ENCODE measurements around the gene CSRNP2.
"Not testable (repeated sequence)": the region's sequence is repeated elsewhere in the genome, so short reads cannot be mapped to it uniquely, and the experiment has no call there.

The CSRNP2 gene

GRCh38 chr12:51083126-51083833 lies at the start of gene CSRNP2:
Gene CSRNP2 (minus strand): TSS chr12:51083596. CDS start chr12:51076561, 7,035 bp downstream.
- DNase-seq (ENCODE audit: low read depth in 2 of 2) = peak; percentile 93

GRCh38 chr12:51132693-51133092 lies 49.3 kb upstream of the CSRNP2 start:
- no peak for DNase-seq (ENCODE audit: low read depth in 2 of 2)

- no peak for DNase-seq (ENCODE audit: low read depth in 2 of 2)
Measured at GRCh38 chr12:51131745-51132521, 48.5 kb upstream of the CSRNP2 start.

GRCh38 chr12:51128919-51129318 lies 45.5 kb upstream of the CSRNP2 start:
- DNase-seq (ENCODE audit: low read depth in 2 of 2) = no peak

GRCh38 chr12:51127050-51127729 lies 43.8 kb upstream of the CSRNP2 start:
- no peak for DNase-seq (ENCODE audit: low read depth in 2 of 2)

GRCh38 chr12:51126297-51126696 lies 42.9 kb upstream of the CSRNP2 start:
- DNase-seq (ENCODE audit: low read depth in 2 of 2) = no peak

- no peak for DNase-seq (ENCODE audit: low read depth in 2 of 2)
Measured at GRCh38 chr12:51124504-51124903, 41.1 kb upstream of the CSRNP2 start.

- DNase-seq (ENCODE audit: low read depth in 2 of 2) = no peak
Measured at GRCh38 chr12:51122844-51123243, 39.4 kb upstream of the CSRNP2 start.

GRCh38 chr12:51118706-51119105 lies 35.3 kb upstream of the CSRNP2 start:
- DNase-seq (ENCODE audit: low read depth in 2 of 2) = no peak

- DNase-seq (ENCODE audit: low read depth in 2 of 2) = no peak
Measured at GRCh38 chr12:51115533-51115932, 32.1 kb upstream of the CSRNP2 start.

- DNase-seq (ENCODE audit: low read depth in 2 of 2) = no peak
Measured at GRCh38 chr12:51108136-51108535, 24.7 kb upstream of the CSRNP2 start.

- no peak for DNase-seq (ENCODE audit: low read depth in 2 of 2)
Measured at GRCh38 chr12:51103977-51104376, 20.6 kb upstream of the CSRNP2 start.

GRCh38 chr12:51098611-51099010 lies 15.2 kb upstream of the CSRNP2 start:
- no peak for DNase-seq (ENCODE audit: low read depth in 2 of 2)

- no peak for DNase-seq (ENCODE audit: low read depth in 2 of 2)
Measured at GRCh38 chr12:51090705-51091229, 7.4 kb upstream of the CSRNP2 start.

GRCh38 chr12:51087818-51088217 lies 4.4 kb upstream of the CSRNP2 start:
- peak in 1 of 2 donors; percentile 9 for DNase-seq (ENCODE audit: low read depth in 2 of 2)

GRCh38 chr12:51086933-51087332 lies 3.5 kb upstream of the CSRNP2 start:
- no peak for DNase-seq (ENCODE audit: low read depth in 2 of 2)

GRCh38 chr12:51085757-51086156 lies 2.4 kb upstream of the CSRNP2 start:
- DNase-seq (ENCODE audit: low read depth in 2 of 2) = no peak

GRCh38 chr12:51082561-51083125 lies 753 bp downstream of the CSRNP2 start:
- peak in 1 of 2 donors; percentile 4 for DNase-seq (ENCODE audit: low read depth in 2 of 2)

GRCh38 chr12:51081421-51081820 lies 2.0 kb downstream of the CSRNP2 start:
- no peak for DNase-seq (ENCODE audit: low read depth in 2 of 2)

- DNase-seq (ENCODE audit: low read depth in 2 of 2) = no peak
Measured at GRCh38 chr12:51080136-51080535, 3.3 kb downstream of the CSRNP2 start.

- not testable (repeated sequence) for DNase-seq (ENCODE audit: low read depth in 2 of 2)
Measured at GRCh38 chr12:51078866-51079265, 4.5 kb downstream of the CSRNP2 start.

GRCh38 chr12:51078346-51078745 lies 5.0 kb downstream of the CSRNP2 start:
- DNase-seq (ENCODE audit: low read depth in 2 of 2) = not testable (repeated sequence)

All from stimulated activated CD4-positive, alpha-beta T cell treated with anti-CD3 and anti-CD28 coated beads, Interleukin-4, amount 100 ng/mL, for 48 hours (primary cell).